Mucosa of descending colon (tissue), 3 donors: ENCODE data around the gene ARHGAP6. TPM values are rescaled to one million over a fixed set of nuclear protein-coding genes. Genes with fewer than 3 reads are reported as not detected.
"Not testable (repeated sequence)": the region's sequence is repeated elsewhere in the genome, so short reads cannot be mapped to it uniquely, and the experiment has no call there.

Experiments used
- ATAC-seq: fragments of 200-7000 bp; cut with Tn5 transposase; one replicate; pipeline ENCODE4 v1.9.1; 2020; ENCODE audit warnings: mild to moderate bottlenecking, moderate library complexity
- DNase-seq, 3 donors: peaks; one replicate each; pipeline ENCODE4 v3.0.0-alpha.2; 2020
- H3K36me3 ChIP-seq: fragments of 200-600 bp; one replicate; pipeline ENCODE4 v1.8.0; 2021; ENCODE audit warnings: low read depth, mild to moderate bottlenecking
- H3K4me1 ChIP-seq: fragments of 200-600 bp; one replicate; pipeline ENCODE4 v1.8.0; 2021; ENCODE audit warnings: low read depth, mild to moderate bottlenecking
- H3K4me3 ChIP-seq: fragments of 200-600 bp; one replicate; pipeline ENCODE4 v1.8.0; 2021; ENCODE audit warnings: mild to moderate bottlenecking
- H3K9me3 ChIP-seq: fragments of 200-600 bp; one replicate; pipeline ENCODE4 v1.8.0; 2021; ENCODE audit warnings: mild to moderate bottlenecking
- CTCF ChIP-seq: fragments of 200-600 bp; IDR thresholded peaks from one replicate; pipeline ENCODE4 v1.8.0; 2022; ENCODE audit warnings: antibody characterized with exemption, mild to moderate bottlenecking
- intact Hi-C, 2 donors: fragments of 100-400 bp; cut with DNase I in 1 of 2; cut with micrococcal nuclease in 1 of 2; formaldehyde crosslinking; loops; one replicate each; pipeline versions ENCODE4 v1.11.0 to v1.11.1; 2022; cut with DNase I, micrococcal nuclease
- total RNA-seq, 3 donors: library from RNA; stranded (reverse); fragmentation: NEBNext Ultra II Directional in 2 of 3; extraction: Animal tissue kit (Norgen Biotek cat#: 25700) in 2 of 3; gene quantifications; one replicate each; pipeline versions ENCODE4 v1.2.1 to v1.2.4, GENCODE V29; 2021 to 2023
- donor health status: DM: no; HTN: no; CAD: no; lungs with moderate emphysema.
- donor health status: DM: no; HTN: no; CAD: no.
- donor health status: DM: no; HTN: yes; CAD: no.

The ARHGAP6 gene
- total RNA-seq, 3 donors from 2014 or later, result 2.2 to 41.5 (median 4.4) TPM

DNA sequence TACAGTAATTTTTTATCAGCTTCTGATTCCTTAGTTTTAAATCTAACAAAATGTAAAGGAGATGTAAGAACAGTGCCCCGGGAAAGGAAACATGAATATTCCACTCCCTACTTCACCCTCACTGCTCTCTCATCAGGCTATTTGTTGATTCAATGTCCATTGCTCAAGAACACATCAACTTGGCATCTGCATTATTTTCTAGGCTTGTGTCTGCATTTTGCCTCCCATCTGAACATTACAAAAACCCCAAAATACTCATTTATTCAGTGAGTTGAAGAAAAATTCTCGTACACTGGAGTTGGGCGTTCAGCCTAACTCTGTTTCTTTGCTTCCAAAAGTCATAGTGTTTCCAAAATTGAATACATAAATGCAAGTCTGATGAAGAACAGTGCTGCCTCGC lies 25.6 kb downstream of the ARHGAP6 start:
- no peaks in the 10 kb centered on the region for H3K36me3 ChIP-seq
- intact Hi-C loops, result no loop called here
- H3K4me1 ChIP-seq, result no peaks in the 10 kb centered on the region
- no peaks in the 10 kb centered on the region for H3K9me3 ChIP-seq
- no peak overlapping the region for H3K4me3 ChIP-seq
- no peak for ATAC-seq
- no peak for TF ChIP-seq CTCF
- no peak for DNase-seq

DNA sequence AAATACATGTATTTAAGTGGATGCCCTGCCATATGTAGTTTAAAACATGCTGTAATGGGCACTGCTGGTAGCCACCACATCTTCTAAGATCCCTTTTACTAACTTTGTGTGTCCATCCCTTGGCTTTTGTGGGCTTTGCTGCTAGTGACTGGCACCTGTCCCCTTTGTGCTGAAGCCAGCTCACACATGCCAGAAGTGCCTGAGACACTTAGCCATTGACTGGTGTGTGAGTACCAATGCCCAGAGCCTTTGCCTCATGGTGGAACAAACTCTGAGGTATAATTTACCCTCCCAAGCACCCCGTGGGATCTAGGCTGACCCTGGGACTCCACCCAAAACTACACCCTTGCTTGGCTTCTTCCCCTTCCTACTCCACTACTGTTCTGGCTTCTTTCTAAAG lies 33.0 kb downstream of the ARHGAP6 start:
- no peaks in the 10 kb centered on the region for H3K36me3 ChIP-seq
- ATAC-seq, result no peak
- H3K4me1 ChIP-seq, result no peaks in the 10 kb centered on the region
- H3K9me3 ChIP-seq, result no peaks in the 10 kb centered on the region
- H3K4me3 ChIP-seq, result no peak overlapping the region
- no peak for DNase-seq
- intact Hi-C loops, result no loop called here
- no peak for TF ChIP-seq CTCF

- Histone ChIP-seq H3K4me3 (no peak overlapping the region), H3K9me3 (no peaks in the 10 kb centered on the region), H3K36me3 (no peaks in the 10 kb centered on the region), H3K4me1 (no peaks in the 10 kb centered on the region)
- DNase-seq (no peak), ATAC-seq (no peak)
- intact Hi-C loops, result no loop called here
- no peak for TF ChIP-seq CTCF
Observed at GRCh38 chrX:11629593-11630211, 36.0 kb downstream of the ARHGAP6 start.

GRCh38 chrX:11628399-11628798 lies 37.3 kb downstream of the ARHGAP6 start:
- no peak for ATAC-seq
- H3K4me1 ChIP-seq, result no peaks in the 10 kb centered on the region
- intact Hi-C loops, result no loop called here

DNA sequence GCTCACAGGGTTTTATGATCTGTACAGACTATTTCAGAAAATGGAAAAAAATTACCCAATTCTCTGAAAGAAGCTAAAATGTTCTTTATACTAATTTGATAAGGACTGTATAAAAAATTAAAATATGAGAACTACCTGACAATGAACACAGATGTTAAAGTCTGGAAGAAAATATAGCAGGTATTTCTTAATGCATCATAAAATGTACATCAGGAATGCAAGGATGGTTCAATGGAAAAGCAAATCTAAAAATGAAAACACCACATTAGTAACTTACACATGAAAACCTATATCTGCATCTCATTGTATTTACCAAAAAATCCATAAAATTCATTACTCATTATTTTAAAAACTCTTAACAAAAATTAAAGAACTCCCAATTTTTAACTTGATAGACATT lies 39.4 kb downstream of the ARHGAP6 start:
- TF ChIP-seq CTCF, result no peak
- no peak overlapping the region for H3K4me3 ChIP-seq
- H3K9me3 ChIP-seq, result no peaks in the 10 kb centered on the region
- ATAC-seq (no peak), DNase-seq (no peak)
- H3K4me1 ChIP-seq, result no peaks in the 10 kb centered on the region
- intact Hi-C loops, result no loop called here
- no peaks in the 10 kb centered on the region for H3K36me3 ChIP-seq

More at GRCh38 chrX:11628399-11628798, 37.3 kb downstream of the ARHGAP6 start:
- H3K4me3 ChIP-seq, result no peak overlapping the region
- no peak for TF ChIP-seq CTCF
- H3K9me3 ChIP-seq, result no peaks in the 10 kb centered on the region
- no peaks in the 10 kb centered on the region for H3K36me3 ChIP-seq
- DNase-seq, result no peak

- DNase-seq (no peak), ATAC-seq (no peak)
- no peaks in the 10 kb centered on the region for H3K36me3 ChIP-seq
- H3K9me3 ChIP-seq, result no peaks in the 10 kb centered on the region
- H3K4me3 ChIP-seq, result no peak overlapping the region
- no peaks in the 10 kb centered on the region for H3K4me1 ChIP-seq
- intact Hi-C loops, result no loop called here
- no peak for TF ChIP-seq CTCF
Observed at GRCh38 chrX:11619441-11619840, 46.3 kb downstream of the ARHGAP6 start.

DNA sequence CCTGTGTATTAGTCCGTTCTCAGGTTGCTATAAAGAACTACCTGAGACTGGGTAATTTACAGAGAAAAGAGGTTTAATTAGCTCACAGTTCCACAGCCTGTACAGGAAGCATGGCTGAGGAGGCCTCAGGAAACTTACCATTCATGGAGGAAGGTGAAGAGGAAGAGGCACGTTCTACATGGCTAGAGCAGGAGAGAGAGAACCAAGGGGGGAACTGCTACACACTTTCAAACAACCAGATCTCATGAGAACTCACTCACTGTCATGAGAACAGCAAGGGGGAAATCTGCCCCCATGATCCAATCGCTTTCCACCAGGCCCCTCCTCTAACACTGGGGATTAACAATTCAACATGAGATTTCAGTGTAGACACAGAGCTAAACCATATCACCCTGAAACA lies 51.5 kb downstream of the ARHGAP6 start:
- H3K4me3 ChIP-seq, H3K4me1 ChIP-seq, H3K9me3 ChIP-seq, ATAC-seq, H3K36me3 ChIP-seq, DNase-seq, intact Hi-C loops: not testable (repeated sequence)
